OCI-LY1 (cell line): ENCODE results near the gene AQP5.

ENCODE experiments used
- EZH2 ChIP-seq: fragments of 200-600 bp; sonication (generic), shearing (Covaris generic); IDR thresholded peaks from 2 replicates; pipeline ENCODE4 v1.8.0; 2017; ENCODE audit warnings: borderline replicate concordance, mixed run types, mild to moderate bottlenecking, antibody characterized with exemption, low read length, moderate library complexity, mixed read lengths
- TF ChIP-seq, protein P1 (sequence below): fragments of 200-600 bp; sonication (generic), shearing (Covaris generic); IDR thresholded peaks from 2 replicates; pipeline ENCODE4 v1.5.1; 2017; ENCODE audit warnings: mild to moderate bottlenecking, antibody characterized with exemption, low read length, moderate library complexity, mixed read lengths

DNA sequence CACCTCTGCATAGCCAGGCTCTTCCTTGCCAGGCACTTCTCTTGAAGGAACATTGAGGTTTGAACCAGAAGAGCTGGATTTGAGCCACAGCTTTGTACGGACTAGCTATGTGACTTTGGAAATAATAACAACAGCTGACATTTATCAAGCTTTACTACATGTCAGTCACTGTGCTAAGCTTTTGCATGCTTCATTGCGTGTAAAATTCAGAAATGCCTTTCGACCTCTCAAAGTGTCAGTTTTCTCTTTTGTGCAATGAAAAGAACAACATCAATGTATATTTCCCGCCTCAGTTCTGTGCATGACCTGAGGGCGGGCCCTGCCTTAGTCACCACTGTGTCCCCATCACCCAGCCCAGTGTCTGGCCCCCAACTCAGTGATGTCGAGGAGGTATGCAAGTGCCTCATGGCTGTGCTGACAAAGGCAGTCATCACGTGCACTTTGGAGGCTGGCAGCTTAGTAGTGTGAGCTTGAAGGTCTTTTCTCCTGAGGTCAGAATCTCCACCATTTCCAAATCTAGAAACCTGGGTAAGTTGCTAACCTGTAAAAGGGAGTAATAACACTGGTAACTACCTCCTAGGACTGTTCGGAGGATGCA is 29.0 kb upstream of the AQP5 start:
- TF ChIP-seq, protein P1, sequence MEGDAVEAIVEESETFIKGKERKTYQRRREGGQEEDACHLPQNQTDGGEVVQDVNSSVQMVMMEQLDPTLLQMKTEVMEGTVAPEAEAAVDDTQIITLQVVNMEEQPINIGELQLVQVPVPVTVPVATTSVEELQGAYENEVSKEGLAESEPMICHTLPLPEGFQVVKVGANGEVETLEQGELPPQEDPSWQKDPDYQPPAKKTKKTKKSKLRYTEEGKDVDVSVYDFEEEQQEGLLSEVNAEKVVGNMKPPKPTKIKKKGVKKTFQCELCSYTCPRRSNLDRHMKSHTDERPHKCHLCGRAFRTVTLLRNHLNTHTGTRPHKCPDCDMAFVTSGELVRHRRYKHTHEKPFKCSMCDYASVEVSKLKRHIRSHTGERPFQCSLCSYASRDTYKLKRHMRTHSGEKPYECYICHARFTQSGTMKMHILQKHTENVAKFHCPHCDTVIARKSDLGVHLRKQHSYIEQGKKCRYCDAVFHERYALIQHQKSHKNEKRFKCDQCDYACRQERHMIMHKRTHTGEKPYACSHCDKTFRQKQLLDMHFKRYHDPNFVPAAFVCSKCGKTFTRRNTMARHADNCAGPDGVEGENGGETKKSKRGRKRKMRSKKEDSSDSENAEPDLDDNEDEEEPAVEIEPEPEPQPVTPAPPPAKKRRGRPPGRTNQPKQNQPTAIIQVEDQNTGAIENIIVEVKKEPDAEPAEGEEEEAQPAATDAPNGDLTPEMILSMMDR: no peak
- no peak for TF ChIP-seq EZH2
